GM12864 (cell line): ENCODE measurements around the gene COL28A1.

Source experiments
- DNase-seq: peaks from one replicate; pipeline ENCODE4 v3.0.0-alpha.2; 2011; ENCODE audit warnings: low read depth
- H3K4me3 ChIP-seq: 2 replicates; pipeline ENCODE4 v1.5.1; 2011; ENCODE audit warnings: mild to moderate bottlenecking, low read depth, low read length, control low read depth
- CTCF ChIP-seq: IDR thresholded peaks from 2 replicates; pipeline ENCODE4 v1.5.1; 2011; ENCODE audit warnings: low read depth, mild to moderate bottlenecking, moderate library complexity, low read length, control low read depth, inconsistent platforms; ENCODE audit errors: missing control alignments

COL28A1 gene

GRCh38 chr7:7576344-7576743, 40.7 kb upstream of the COL28A1 start:
- no peak for DNase-seq
- no peak overlapping the region for H3K4me3 ChIP-seq
- TF ChIP-seq CTCF: no peak

DNA sequence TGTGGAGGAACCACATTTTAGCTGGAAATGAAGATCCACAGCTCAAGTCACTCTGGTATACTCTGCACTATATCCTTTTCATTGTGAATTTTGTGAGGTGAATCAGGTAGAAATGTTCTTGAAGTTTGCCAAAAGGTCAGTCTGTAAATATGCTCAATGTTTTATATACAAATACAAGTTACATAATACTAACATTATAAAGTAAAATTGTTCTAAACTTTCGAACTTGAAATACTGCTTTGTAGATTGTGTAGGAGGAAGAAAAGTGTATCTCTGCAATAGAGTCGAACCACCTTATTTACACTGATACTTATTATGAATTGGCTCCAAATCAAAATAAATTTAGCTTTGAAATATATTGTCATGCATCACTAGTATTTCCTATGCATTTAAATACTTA, 38.0 kb upstream of the COL28A1 start:
- H3K4me3 ChIP-seq: no peak overlapping the region
- TF ChIP-seq CTCF: no peak
- no peak for DNase-seq

GRCh38 chr7:7570584-7570983, 34.9 kb upstream of the COL28A1 start:
- DNase-seq: no peak
- peak overlapping the region; percentile 19; the same call in 1 of the 2 replicates for H3K4me3 ChIP-seq
- no peak for TF ChIP-seq CTCF

DNA sequence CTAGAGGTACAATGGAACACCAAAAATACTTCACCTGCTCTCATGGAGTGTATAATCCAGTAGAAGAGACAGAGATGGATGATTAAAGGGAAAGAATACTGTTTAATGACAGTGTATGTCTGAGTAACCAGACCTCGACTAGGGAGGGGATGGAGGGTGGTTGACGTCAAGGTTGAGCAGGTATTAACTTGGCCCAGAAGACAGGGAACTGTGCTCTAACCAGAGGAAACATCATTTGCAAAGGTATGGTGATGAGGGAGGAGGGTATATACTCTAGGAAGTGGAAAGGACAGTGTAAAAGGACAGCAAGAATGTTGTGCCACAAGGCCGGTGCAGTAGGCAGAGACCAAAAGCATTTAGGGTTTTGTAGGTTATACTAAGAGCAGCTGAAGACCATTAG, 33.9 kb upstream of the COL28A1 start:
- peak overlapping the region; percentile 68 for H3K4me3 ChIP-seq
- no peak for TF ChIP-seq CTCF
- no peak for DNase-seq

DNA sequence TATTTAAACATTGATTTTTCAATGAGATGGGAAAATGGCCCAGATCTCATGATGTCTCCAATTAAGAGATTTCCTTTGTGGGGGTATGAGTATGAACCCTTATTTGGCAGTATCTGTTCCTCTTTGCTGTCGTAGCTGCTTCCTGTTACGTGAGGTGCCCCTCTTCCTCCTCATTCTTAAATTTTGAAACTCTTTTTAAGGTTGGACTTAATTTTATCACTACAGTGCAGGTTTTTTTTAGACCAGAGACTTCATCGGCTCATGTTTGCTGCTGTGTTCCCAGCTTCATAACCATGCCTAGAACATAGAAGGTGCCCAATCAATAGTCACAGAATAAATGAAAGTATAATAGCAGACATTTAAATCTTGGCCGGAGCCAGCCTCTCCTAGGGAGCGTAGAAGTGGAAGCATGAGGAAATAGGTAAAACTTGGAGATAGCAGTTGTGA, 33.4 kb upstream of the COL28A1 start:
- TF ChIP-seq CTCF: no peak
- DNase-seq: peak; percentile 62
- H3K4me3 ChIP-seq: peak overlapping the region; percentile 68

GRCh38 chr7:7568553-7568952, 32.9 kb upstream of the COL28A1 start:
- no peak for TF ChIP-seq CTCF
- peak overlapping the region; percentile 68 for H3K4me3 ChIP-seq
- DNase-seq: no peak

DNA sequence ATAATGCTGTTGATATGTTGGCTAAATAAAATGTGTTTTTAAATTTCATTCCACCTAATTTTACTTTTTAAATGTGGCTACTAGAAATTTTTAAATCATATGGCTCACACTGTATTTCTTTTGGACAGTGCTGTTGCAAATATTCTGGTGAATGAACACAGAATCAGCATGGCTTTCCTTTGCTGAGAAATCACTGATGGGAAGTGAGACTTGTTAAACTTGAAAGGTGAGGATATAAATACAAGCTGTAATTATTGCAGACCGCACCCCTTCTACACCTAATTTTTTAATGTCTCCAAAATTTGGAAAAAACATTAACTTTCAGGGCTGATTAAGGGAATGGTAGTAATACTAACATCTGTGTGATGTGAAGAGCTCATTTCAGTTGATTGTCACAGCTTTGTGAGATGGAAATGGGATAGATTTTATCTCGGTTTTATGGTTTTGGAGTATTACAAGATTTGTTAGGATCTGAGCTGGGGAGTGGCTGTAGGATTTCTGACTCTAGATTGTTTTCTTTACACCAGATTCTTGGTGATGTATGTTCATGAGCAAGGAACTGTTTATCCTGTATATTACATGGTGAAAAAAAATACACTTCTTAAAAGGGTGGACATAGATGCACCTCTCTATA, 32.3 kb upstream of the COL28A1 start:
- TF ChIP-seq CTCF: no peak
- DNase-seq: no peak
- peak overlapping the region; percentile 68 for H3K4me3 ChIP-seq
